CD14-positive monocyte (primary cell): ENCODE results near the gene IVD. TPM values are rescaled to one million over a fixed set of nuclear protein-coding genes. Genes with fewer than 3 reads are reported as not detected.

Experiments
- DNase-seq, 3 donors: peaks; one replicate each; pipeline ENCODE4 v3.0.0-alpha.2; 2011 to 2022
- H2AFZ ChIP-seq: 2 replicates; pipeline ENCODE4 v1.6.0; 2012; ENCODE audit warnings: mild to moderate bottlenecking, low read depth, low read length, inconsistent platforms; ENCODE audit not compliant: insufficient read depth, poor library complexity, severe bottlenecking
- H3K27ac ChIP-seq, 2 donors: 1 replicate in 1 of 2; 2 replicates in 1 of 2; pipeline ENCODE4 v1.5.1; 2012 to 2013; ENCODE audit warnings: low read length in 2 of 2, control low read depth in 1 of 2, inconsistent platforms in 1 of 2, low read depth in 1 of 2, mild to moderate bottlenecking in 1 of 2
- H3K27me3 ChIP-seq, 2 donors: one replicate each; pipeline versions ENCODE4 v1.6.0 to v1.6.1; 2011 to 2013; ENCODE audit warnings: low read length in 2 of 2; ENCODE audit not compliant: control insufficient read depth in 2 of 2, insufficient read depth in 2 of 2
- H3K36me3 ChIP-seq, 2 donors: replicated peaks in 1 of 2; 1 replicate in 1 of 2; 2 replicates in 1 of 2; pipeline versions ENCODE4 v1.5.1 to v1.6.1; 2012 to 2013; ENCODE audit warnings: low read length in 2 of 2, control low read depth in 1 of 2, inconsistent platforms in 1 of 2, mild to moderate bottlenecking in 1 of 2; ENCODE audit not compliant: insufficient read depth in 2 of 2, control insufficient read depth in 1 of 2
- H3K4me1 ChIP-seq, 2 donors: 1 replicate in 1 of 2; 2 replicates in 1 of 2; pipeline versions ENCODE4 v1.5.1 to v1.6.1; 2012 to 2013; ENCODE audit warnings: low read length in 2 of 2, control low read depth in 1 of 2, inconsistent platforms in 1 of 2, mild to moderate bottlenecking in 1 of 2, moderate library complexity in 1 of 2; ENCODE audit not compliant: insufficient read depth in 2 of 2, control insufficient read depth in 1 of 2
- H3K4me2 ChIP-seq: replicated peaks from 2 replicates; pipeline ENCODE3; 2012; ENCODE audit warnings: low read length, moderate library complexity, mild to moderate bottlenecking; ENCODE audit not compliant: poor library complexity, severe bottlenecking; ENCODE audit errors: extremely low read depth
- H3K4me3 ChIP-seq, 3 experiments: fragments of 200-600 bp in 1 of 3; sonication (generic) in 1 of 3; replicated peaks in 1 of 3; 1 replicate in 2 of 3; 2 replicates in 1 of 3; pipeline ENCODE4 v1.5.1; 2011 to 2013; ENCODE audit warnings: low read length in 3 of 3, mild to moderate bottlenecking in 3 of 3, control low read depth in 2 of 3, low read depth in 2 of 3, inconsistent platforms in 1 of 3, moderate library complexity in 1 of 3
- H3K79me2 ChIP-seq: 2 replicates; pipeline ENCODE4 v1.6.0; 2012; ENCODE audit warnings: mild to moderate bottlenecking, control low read depth, inconsistent platforms, low read length, moderate library complexity; ENCODE audit not compliant: insufficient read depth
- H3K9ac ChIP-seq: 2 replicates; pipeline ENCODE4 v1.6.0; 2017; ENCODE audit warnings: low read length, mild to moderate bottlenecking; ENCODE audit not compliant: insufficient read depth, poor library complexity, severe bottlenecking
- H3K9me3 ChIP-seq, 2 donors: replicated peaks in 1 of 2; 1 replicate in 1 of 2; 2 replicates in 1 of 2; pipeline versions ENCODE4 v1.5.1 to v1.6.1; 2012 to 2013; ENCODE audit warnings: low read length in 2 of 2, control low read depth in 1 of 2; ENCODE audit not compliant: control insufficient read depth in 1 of 2, insufficient read depth in 1 of 2
- H4K20me1 ChIP-seq: 2 replicates; pipeline ENCODE4 v1.6.0; 2012; ENCODE audit warnings: mild to moderate bottlenecking, low read length, control low read depth, moderate library complexity; ENCODE audit not compliant: insufficient read depth
- H3K27ac Mint-ChIP-seq, 7 donors: one replicate each; pipeline ENCODE4 v1.8.0; 2020; ENCODE audit warnings: mild to moderate bottlenecking in 7 of 7, mixed read lengths in 7 of 7, moderate library complexity in 6 of 7, inconsistent platforms in 2 of 7
- H3K27me3 Mint-ChIP-seq, 3 donors: one replicate each; pipeline ENCODE4 v1.8.0; 2021 to 2022; ENCODE audit warnings: low read depth in 3 of 3, mild to moderate bottlenecking in 3 of 3, mixed read lengths in 3 of 3, moderate library complexity in 3 of 3, inconsistent platforms in 1 of 3
- H3K36me3 Mint-ChIP-seq, 2 donors: one replicate each; pipeline ENCODE4 v1.8.0; 2020; ENCODE audit warnings: mixed read lengths in 2 of 2, inconsistent platforms in 1 of 2, mild to moderate bottlenecking in 1 of 2
- H3K4me1 Mint-ChIP-seq: one replicate; pipeline ENCODE4 v1.8.0; 2020; ENCODE audit warnings: mild to moderate bottlenecking, mixed read lengths
- H3K4me3 Mint-ChIP-seq, 2 donors: one replicate each; pipeline ENCODE4 v1.8.0; 2020; ENCODE audit warnings: mild to moderate bottlenecking in 2 of 2, mixed read lengths in 2 of 2, moderate library complexity in 1 of 2
- H3K9me3 Mint-ChIP-seq, 7 donors: one replicate each; pipeline ENCODE4 v1.8.0; 2020 to 2022; ENCODE audit warnings: mixed read lengths in 7 of 7, mild to moderate bottlenecking in 6 of 7, moderate library complexity in 6 of 7, inconsistent platforms in 2 of 7
- WGBS: methylation state at CpG from one replicate; pipeline ENCODE4 v1.1.5; 2013; ENCODE audit warnings: missing lambda C conversion rate; ENCODE audit not compliant: insufficient coverage; 5-methylcytosine and 5-hydroxymethylcytosine counted together
- intact Hi-C, 2 donors: fragments of 100-400 bp; cut with micrococcal nuclease; formaldehyde crosslinking; loops; one replicate each; pipeline versions ENCODE4 v1.15.0 to v1.15.1; 2023
- polyA plus RNA-seq, 3 donors: library from polyadenylated mRNA; depleted of rRNA in 1 of 3; unstranded in 2 of 3; stranded (reverse) in 1 of 3; fragments of 300-500 nt in 2 of 3; fragments of >200 nt in 1 of 3; fragmentation: Illumina TruSeq in 2 of 3; gene quantifications; 1 replicate in 2 of 3; 2 replicates in 1 of 3; pipeline ENCODE4 v1.2.3, GENCODE V29; 2012 to 2021
- TF ChIP-seq, protein P1 (sequence below): fragments of 200-600 bp; IDR thresholded peaks from one replicate; pipeline ENCODE4 v1.8.0; 2022; ENCODE audit warnings: antibody characterized with exemption, mild to moderate bottlenecking

The IVD gene
- polyA plus RNA-seq, 3 donors: 28.6 to 46.3 (median 31.3) TPM

GRCh38 chr15:40369971-40370370 is 35.6 kb upstream of the IVD start:
- intact Hi-C loops: loop anchor here (5.0 kb wide), 2 partner anchors 37 to 52 kb away; partner anchors contain the start of gene IVD (in 1 of the 2)

GRCh38 chr15:40372981-40373380 is 32.6 kb upstream of the IVD start:
- Histone ChIP-seq H3K36me3 (no peaks in the 10 kb centered on the region), H3K27ac (no peak overlapping the region), H2AFZ (no peak overlapping the region), H3K79me2 (no peaks in the 10 kb centered on the region), H4K20me1 (no peaks in the 10 kb centered on the region), H3K9ac (no peak overlapping the region), H3K27me3 (no peaks in the 10 kb centered on the region), H3K4me1 (peaks cover 14 to 22% of the 10 kb centered on the region in 2 donors), H3K9me3 (no peaks in the 10 kb centered on the region), H3K4me3 (no peak overlapping the region), H3K4me2 (no peak overlapping the region)
- peaks cover 0 to 4% (median 3%) of the 10 kb centered on the region in 7 donors for H3K9me3 Mint-ChIP-seq
- peaks cover 21% of the 10 kb centered on the region for H3K4me1 Mint-ChIP-seq
- H3K36me3 Mint-ChIP-seq: no peaks in the 10 kb centered on the region
- TF ChIP-seq, protein P1, sequence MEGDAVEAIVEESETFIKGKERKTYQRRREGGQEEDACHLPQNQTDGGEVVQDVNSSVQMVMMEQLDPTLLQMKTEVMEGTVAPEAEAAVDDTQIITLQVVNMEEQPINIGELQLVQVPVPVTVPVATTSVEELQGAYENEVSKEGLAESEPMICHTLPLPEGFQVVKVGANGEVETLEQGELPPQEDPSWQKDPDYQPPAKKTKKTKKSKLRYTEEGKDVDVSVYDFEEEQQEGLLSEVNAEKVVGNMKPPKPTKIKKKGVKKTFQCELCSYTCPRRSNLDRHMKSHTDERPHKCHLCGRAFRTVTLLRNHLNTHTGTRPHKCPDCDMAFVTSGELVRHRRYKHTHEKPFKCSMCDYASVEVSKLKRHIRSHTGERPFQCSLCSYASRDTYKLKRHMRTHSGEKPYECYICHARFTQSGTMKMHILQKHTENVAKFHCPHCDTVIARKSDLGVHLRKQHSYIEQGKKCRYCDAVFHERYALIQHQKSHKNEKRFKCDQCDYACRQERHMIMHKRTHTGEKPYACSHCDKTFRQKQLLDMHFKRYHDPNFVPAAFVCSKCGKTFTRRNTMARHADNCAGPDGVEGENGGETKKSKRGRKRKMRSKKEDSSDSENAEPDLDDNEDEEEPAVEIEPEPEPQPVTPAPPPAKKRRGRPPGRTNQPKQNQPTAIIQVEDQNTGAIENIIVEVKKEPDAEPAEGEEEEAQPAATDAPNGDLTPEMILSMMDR: no peak
- H3K27me3 Mint-ChIP-seq: peaks cover 2 to 7% (median 2%) of the 10 kb centered on the region in 3 donors
- intact Hi-C loops: no loop called here
- H3K27ac Mint-ChIP-seq: peak overlapping the region in 2 of 7 donors; percentile 36 to 41
- H3K4me3 Mint-ChIP-seq: no peak overlapping the region
- DNase-seq: peak in 1 of 3 donors; percentile 27
- 40% methylated on average over 1 of the region's 2 CpGs for WGBS

More at GRCh38 chr15:40369971-40370370, 35.6 kb upstream of the IVD start:
- Histone ChIP-seq H3K79me2 (no peaks in the 10 kb centered on the region), H3K4me2 (no peak overlapping the region), H4K20me1 (no peaks in the 10 kb centered on the region), H3K27ac (no peak overlapping the region), H3K4me1 (peaks cover 24 to 35% of the 10 kb centered on the region in 2 donors), H2AFZ (no peak overlapping the region), H3K9me3 (no peaks in the 10 kb centered on the region), H3K9ac (no peak overlapping the region), H3K36me3 (no peaks in the 10 kb centered on the region), H3K27me3 (no peaks in the 10 kb centered on the region), H3K4me3 (no peak overlapping the region)
- WGBS: over 99% methylated on average over 11 of the region's 13 CpGs
- H3K36me3 Mint-ChIP-seq: peaks cover 4% of the 10 kb centered on the region in 2 donors
- H3K27me3 Mint-ChIP-seq: peaks cover 2 to 8% (median 6%) of the 10 kb centered on the region in 3 donors
- H3K9me3 Mint-ChIP-seq: no peaks in the 10 kb centered on the region
- no peak overlapping the region for H3K27ac Mint-ChIP-seq
- peaks cover 29% of the 10 kb centered on the region for H3K4me1 Mint-ChIP-seq
- H3K4me3 Mint-ChIP-seq: no peak overlapping the region
- TF ChIP-seq, protein P1: no peak
- DNase-seq: no peak
